WTC11 (cell line): ENCODE results near the gene DHX8. TPM values are rescaled to one million over a fixed set of nuclear protein-coding genes. Genes with fewer than 3 reads are reported as not detected.

ENCODE experiments used
- ATAC-seq: fragments of 200-7000 bp; cut with Tn5 transposase; 2 replicates; pipeline ENCODE4 v1.10.0; 2021; ENCODE audit warnings: mild to moderate bottlenecking, moderate library complexity
- CTCF ChIA-PET: fragments of 300-600 bp; sonication (Branson Sonifier 250); formaldehyde crosslinking; loops from one replicate; lab custom pipeline; 2021; ENCODE audit warnings: antibody characterized with exemption; lab: Charles Lee
- POLR2A ChIA-PET: fragments of 350-600 bp; sonication (Branson Sonifier 250); formaldehyde crosslinking; loops from one replicate; lab custom pipeline; 2021; ENCODE audit warnings: antibody characterized with exemption; lab: Charles Lee
- DNase-seq: peaks from one replicate; pipeline ENCODE4 v3.0.0; 2021; ENCODE audit warnings: low spot score
- H3K27ac Mint-ChIP-seq: 2 replicates; pipeline ENCODE4 v1.8.0; 2021; ENCODE audit warnings: mixed read lengths
- H3K27me3 Mint-ChIP-seq: 2 replicates; pipeline ENCODE4 v1.8.0; 2021; ENCODE audit warnings: low read depth, mild to moderate bottlenecking, moderate library complexity, mixed read lengths
- H3K36me3 Mint-ChIP-seq: 2 replicates; pipeline ENCODE4 v1.8.0; 2021; ENCODE audit warnings: mixed read lengths
- H3K4me1 Mint-ChIP-seq: 2 replicates; pipeline ENCODE4 v1.8.0; 2022; ENCODE audit warnings: mixed read lengths
- H3K4me3 Mint-ChIP-seq: 2 replicates; pipeline ENCODE4 v1.8.0; 2021; ENCODE audit warnings: mild to moderate bottlenecking, moderate library complexity, mixed read lengths
- H3K9me3 Mint-ChIP-seq: 2 replicates; pipeline ENCODE4 v1.8.0; 2021; ENCODE audit warnings: mixed read lengths
- ESRRA ChIP-seq: sonication (generic); formaldehyde crosslinking; IDR thresholded peaks from 2 replicates; pipeline ENCODE4 v1.8.1; 2022; ENCODE audit warnings: mild to moderate bottlenecking, missing genetic modification reagents, borderline replicate concordance
- GTF2I ChIP-seq: fragments of 250-450 bp; sonication (Bioruptor Pico); conservative IDR thresholded peaks from 2 replicates; pipeline ENCODE4 v1.4.0; 2021; ENCODE audit warnings: mild to moderate bottlenecking
- JAZF1 ChIP-seq: fragments of 250-450 bp; sonication (Bioruptor Pico); IDR thresholded peaks from 2 replicates; pipeline ENCODE4 v1.9.0; 2021; ENCODE audit warnings: moderate library complexity, mild to moderate bottlenecking, inconsistent platforms
- total RNA-seq: library from RNA; stranded (reverse); gene quantifications from 3 replicates; pipeline ENCODE4 v1.2.3, GENCODE V29; 2021
- TF ChIP-seq, protein P1 (sequence below): sonication (generic); formaldehyde crosslinking; IDR thresholded peaks from 2 replicates; pipeline ENCODE4 v1.8.0; 2022; ENCODE audit warnings: missing genetic modification reagents
- TF ChIP-seq, protein P2 (sequence below): sonication (generic); formaldehyde crosslinking; conservative IDR thresholded peaks from 2 replicates; pipeline ENCODE4 v1.8.1; 2023; ENCODE audit warnings: mild to moderate bottlenecking, low read depth, missing genetic modification reagents, moderate library complexity
- TF ChIP-seq, protein P3 (sequence below): sonication (generic); formaldehyde crosslinking; IDR thresholded peaks from 2 replicates; pipeline ENCODE4 v1.8.1; 2023; ENCODE audit warnings: mild to moderate bottlenecking, missing genetic modification reagents
- TF ChIP-seq, protein P4 (sequence below): fragments of 250-450 bp; sonication (Bioruptor Pico); IDR thresholded peaks from 2 replicates; pipeline ENCODE4 v1.9.0; 2021; ENCODE audit warnings: mild to moderate bottlenecking
- TF ChIP-seq, protein P5 (sequence below): fragments of 250-450 bp; sonication (Bioruptor Pico); IDR thresholded peaks from 2 replicates; pipeline ENCODE4 v1.8.0; 2021; ENCODE audit warnings: mild to moderate bottlenecking
- TF ChIP-seq, protein P6 (sequence below): sonication (generic); formaldehyde crosslinking; IDR thresholded peaks from 2 replicates; pipeline ENCODE4 v1.8.1; 2022; ENCODE audit warnings: missing genetic modification reagents, borderline replicate concordance
- TF ChIP-seq, protein P7 (sequence below): sonication (generic); formaldehyde crosslinking; IDR thresholded peaks from 2 replicates; pipeline ENCODE4 v1.8.1; 2022; ENCODE audit warnings: mild to moderate bottlenecking, missing genetic modification reagents, moderate library complexity, borderline replicate concordance
- TF ChIP-seq, protein P8 (sequence below): sonication (generic); formaldehyde crosslinking; IDR thresholded peaks from 2 replicates; pipeline ENCODE4 v1.8.1; 2023; ENCODE audit warnings: mild to moderate bottlenecking, moderate library complexity, missing genetic modification reagents
- TF ChIP-seq, protein P9 (sequence below): sonication (generic); formaldehyde crosslinking; IDR thresholded peaks from 2 replicates; pipeline ENCODE4 v1.8.0; 2023; ENCODE audit warnings: missing genetic modification reagents, mild to moderate bottlenecking, borderline replicate concordance

The DHX8 gene
- total RNA-seq, 1 experiment from 2014 or later = 58.5 TPM

DNA sequence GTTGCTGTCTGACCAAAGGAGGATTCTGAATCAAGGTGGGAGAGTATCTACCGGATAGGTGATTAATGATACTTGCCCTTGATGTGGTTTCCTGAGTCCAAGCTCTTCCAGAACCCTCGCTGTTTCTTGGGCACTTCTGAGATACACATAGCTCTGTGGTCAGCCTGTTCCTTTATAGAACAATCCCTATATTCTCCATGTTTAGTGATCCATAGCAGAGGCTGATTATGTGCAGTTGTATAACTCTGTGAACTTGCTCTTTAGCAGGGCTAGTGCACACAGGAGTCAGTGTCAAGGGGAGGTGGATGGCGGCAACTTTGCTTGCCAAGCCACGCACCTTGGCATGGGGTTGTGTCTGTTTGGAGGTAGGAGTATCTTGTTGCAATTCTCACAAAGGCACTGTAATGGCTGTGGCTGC, 48.9 kb upstream of the DHX8 start (continued):
- TF ChIP-seq, protein P1, sequence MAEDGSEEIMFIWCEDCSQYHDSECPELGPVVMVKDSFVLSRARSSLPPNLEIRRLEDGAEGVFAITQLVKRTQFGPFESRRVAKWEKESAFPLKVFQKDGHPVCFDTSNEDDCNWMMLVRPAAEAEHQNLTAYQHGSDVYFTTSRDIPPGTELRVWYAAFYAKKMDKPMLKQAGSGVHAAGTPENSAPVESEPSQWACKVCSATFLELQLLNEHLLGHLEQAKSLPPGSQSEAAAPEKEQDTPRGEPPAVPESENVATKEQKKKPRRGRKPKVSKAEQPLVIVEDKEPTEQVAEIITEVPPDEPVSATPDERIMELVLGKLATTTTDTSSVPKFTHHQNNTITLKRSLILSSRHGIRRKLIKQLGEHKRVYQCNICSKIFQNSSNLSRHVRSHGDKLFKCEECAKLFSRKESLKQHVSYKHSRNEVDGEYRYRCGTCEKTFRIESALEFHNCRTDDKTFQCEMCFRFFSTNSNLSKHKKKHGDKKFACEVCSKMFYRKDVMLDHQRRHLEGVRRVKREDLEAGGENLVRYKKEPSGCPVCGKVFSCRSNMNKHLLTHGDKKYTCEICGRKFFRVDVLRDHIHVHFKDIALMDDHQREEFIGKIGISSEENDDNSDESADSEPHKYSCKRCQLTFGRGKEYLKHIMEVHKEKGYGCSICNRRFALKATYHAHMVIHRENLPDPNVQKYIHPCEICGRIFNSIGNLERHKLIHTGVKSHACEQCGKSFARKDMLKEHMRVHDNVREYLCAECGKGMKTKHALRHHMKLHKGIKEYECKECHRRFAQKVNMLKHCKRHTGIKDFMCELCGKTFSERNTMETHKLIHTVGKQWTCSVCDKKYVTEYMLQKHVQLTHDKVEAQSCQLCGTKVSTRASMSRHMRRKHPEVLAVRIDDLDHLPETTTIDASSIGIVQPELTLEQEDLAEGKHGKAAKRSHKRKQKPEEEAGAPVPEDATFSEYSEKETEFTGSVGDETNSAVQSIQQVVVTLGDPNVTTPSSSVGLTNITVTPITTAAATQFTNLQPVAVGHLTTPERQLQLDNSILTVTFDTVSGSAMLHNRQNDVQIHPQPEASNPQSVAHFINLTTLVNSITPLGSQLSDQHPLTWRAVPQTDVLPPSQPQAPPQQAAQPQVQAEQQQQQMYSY (CRISPR knock-in tag) = no peak
- TF ChIP-seq ESRRA (CRISPR knock-in tag) (no peak), JAZF1 (CRISPR knock-in tag) (no peak)
- TF ChIP-seq, protein P2, sequence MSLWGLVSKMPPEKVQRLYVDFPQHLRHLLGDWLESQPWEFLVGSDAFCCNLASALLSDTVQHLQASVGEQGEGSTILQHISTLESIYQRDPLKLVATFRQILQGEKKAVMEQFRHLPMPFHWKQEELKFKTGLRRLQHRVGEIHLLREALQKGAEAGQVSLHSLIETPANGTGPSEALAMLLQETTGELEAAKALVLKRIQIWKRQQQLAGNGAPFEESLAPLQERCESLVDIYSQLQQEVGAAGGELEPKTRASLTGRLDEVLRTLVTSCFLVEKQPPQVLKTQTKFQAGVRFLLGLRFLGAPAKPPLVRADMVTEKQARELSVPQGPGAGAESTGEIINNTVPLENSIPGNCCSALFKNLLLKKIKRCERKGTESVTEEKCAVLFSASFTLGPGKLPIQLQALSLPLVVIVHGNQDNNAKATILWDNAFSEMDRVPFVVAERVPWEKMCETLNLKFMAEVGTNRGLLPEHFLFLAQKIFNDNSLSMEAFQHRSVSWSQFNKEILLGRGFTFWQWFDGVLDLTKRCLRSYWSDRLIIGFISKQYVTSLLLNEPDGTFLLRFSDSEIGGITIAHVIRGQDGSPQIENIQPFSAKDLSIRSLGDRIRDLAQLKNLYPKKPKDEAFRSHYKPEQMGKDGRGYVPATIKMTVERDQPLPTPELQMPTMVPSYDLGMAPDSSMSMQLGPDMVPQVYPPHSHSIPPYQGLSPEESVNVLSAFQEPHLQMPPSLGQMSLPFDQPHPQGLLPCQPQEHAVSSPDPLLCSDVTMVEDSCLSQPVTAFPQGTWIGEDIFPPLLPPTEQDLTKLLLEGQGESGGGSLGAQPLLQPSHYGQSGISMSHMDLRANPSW (CRISPR knock-in tag) = no peak
- TF ChIP-seq, protein P3, sequence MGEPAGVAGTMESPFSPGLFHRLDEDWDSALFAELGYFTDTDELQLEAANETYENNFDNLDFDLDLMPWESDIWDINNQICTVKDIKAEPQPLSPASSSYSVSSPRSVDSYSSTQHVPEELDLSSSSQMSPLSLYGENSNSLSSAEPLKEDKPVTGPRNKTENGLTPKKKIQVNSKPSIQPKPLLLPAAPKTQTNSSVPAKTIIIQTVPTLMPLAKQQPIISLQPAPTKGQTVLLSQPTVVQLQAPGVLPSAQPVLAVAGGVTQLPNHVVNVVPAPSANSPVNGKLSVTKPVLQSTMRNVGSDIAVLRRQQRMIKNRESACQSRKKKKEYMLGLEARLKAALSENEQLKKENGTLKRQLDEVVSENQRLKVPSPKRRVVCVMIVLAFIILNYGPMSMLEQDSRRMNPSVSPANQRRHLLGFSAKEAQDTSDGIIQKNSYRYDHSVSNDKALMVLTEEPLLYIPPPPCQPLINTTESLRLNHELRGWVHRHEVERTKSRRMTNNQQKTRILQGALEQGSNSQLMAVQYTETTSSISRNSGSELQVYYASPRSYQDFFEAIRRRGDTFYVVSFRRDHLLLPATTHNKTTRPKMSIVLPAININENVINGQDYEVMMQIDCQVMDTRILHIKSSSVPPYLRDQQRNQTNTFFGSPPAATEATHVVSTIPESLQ = no peak
- TF ChIP-seq, protein P4, sequence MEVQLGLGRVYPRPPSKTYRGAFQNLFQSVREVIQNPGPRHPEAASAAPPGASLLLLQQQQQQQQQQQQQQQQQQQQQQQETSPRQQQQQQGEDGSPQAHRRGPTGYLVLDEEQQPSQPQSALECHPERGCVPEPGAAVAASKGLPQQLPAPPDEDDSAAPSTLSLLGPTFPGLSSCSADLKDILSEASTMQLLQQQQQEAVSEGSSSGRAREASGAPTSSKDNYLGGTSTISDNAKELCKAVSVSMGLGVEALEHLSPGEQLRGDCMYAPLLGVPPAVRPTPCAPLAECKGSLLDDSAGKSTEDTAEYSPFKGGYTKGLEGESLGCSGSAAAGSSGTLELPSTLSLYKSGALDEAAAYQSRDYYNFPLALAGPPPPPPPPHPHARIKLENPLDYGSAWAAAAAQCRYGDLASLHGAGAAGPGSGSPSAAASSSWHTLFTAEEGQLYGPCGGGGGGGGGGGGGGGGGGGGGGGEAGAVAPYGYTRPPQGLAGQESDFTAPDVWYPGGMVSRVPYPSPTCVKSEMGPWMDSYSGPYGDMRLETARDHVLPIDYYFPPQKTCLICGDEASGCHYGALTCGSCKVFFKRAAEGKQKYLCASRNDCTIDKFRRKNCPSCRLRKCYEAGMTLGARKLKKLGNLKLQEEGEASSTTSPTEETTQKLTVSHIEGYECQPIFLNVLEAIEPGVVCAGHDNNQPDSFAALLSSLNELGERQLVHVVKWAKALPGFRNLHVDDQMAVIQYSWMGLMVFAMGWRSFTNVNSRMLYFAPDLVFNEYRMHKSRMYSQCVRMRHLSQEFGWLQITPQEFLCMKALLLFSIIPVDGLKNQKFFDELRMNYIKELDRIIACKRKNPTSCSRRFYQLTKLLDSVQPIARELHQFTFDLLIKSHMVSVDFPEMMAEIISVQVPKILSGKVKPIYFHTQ (CRISPR knock-in tag) = no peak
- TF ChIP-seq, protein P5, sequence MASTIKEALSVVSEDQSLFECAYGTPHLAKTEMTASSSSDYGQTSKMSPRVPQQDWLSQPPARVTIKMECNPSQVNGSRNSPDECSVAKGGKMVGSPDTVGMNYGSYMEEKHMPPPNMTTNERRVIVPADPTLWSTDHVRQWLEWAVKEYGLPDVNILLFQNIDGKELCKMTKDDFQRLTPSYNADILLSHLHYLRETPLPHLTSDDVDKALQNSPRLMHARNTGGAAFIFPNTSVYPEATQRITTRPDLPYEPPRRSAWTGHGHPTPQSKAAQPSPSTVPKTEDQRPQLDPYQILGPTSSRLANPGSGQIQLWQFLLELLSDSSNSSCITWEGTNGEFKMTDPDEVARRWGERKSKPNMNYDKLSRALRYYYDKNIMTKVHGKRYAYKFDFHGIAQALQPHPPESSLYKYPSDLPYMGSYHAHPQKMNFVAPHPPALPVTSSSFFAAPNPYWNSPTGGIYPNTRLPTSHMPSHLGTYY (CRISPR knock-in tag) = no peak
- TF ChIP-seq, all 79 proteins: peak for 0

DNA sequence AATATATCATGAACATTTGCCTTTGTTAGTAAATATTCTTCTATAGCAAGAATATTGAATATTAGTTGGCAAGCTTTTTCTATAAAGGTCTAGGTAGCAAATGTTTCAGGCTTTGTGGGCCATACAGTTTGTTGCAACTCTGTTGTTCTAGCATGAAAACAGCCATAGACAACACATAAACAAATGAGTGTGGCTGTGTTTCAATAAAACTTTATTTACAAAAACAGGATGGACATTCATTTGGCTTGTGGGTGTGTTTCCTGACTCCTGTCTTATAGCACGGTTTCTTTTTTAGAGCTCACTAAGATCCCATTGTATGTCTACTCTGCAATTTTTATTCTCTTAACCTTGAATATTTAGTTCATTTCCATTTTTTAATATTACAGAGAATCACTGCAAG, 46.0 kb upstream of the DHX8 start:
- peaks cover 8% of the 10 kb centered on the region for H3K4me1 Mint-ChIP-seq
- H3K27ac Mint-ChIP-seq = no peak overlapping the region
- no peaks in the 10 kb centered on the region; the same call in 1 of the 2 replicates for H3K27me3 Mint-ChIP-seq
- DNase-seq = no peak
- no peak for ATAC-seq
- POLR2A ChIA-PET = no interaction called here
- no peak overlapping the region for H3K4me3 Mint-ChIP-seq
- CTCF ChIA-PET = no interaction called here
- H3K9me3 Mint-ChIP-seq = no peaks in the 10 kb centered on the region
- no peaks in the 10 kb centered on the region for H3K36me3 Mint-ChIP-seq
- TF ChIP-seq, protein P6, sequence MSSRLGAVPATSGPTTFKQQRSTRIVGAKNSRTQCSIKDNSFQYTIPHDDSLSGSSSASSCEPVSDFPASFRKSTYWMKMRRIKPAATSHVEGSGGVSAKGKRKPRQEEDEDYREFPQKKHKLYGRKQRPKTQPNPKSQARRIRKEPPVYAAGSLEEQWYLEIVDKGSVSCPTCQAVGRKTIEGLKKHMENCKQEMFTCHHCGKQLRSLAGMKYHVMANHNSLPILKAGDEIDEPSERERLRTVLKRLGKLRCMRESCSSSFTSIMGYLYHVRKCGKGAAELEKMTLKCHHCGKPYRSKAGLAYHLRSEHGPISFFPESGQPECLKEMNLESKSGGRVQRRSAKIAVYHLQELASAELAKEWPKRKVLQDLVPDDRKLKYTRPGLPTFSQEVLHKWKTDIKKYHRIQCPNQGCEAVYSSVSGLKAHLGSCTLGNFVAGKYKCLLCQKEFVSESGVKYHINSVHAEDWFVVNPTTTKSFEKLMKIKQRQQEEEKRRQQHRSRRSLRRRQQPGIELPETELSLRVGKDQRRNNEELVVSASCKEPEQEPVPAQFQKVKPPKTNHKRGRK (CRISPR knock-in tag) = no peak
- TF ChIP-seq, protein P7, sequence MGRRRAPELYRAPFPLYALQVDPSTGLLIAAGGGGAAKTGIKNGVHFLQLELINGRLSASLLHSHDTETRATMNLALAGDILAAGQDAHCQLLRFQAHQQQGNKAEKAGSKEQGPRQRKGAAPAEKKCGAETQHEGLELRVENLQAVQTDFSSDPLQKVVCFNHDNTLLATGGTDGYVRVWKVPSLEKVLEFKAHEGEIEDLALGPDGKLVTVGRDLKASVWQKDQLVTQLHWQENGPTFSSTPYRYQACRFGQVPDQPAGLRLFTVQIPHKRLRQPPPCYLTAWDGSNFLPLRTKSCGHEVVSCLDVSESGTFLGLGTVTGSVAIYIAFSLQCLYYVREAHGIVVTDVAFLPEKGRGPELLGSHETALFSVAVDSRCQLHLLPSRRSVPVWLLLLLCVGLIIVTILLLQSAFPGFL (CRISPR knock-in tag) = no peak
- TF ChIP-seq, protein P8, sequence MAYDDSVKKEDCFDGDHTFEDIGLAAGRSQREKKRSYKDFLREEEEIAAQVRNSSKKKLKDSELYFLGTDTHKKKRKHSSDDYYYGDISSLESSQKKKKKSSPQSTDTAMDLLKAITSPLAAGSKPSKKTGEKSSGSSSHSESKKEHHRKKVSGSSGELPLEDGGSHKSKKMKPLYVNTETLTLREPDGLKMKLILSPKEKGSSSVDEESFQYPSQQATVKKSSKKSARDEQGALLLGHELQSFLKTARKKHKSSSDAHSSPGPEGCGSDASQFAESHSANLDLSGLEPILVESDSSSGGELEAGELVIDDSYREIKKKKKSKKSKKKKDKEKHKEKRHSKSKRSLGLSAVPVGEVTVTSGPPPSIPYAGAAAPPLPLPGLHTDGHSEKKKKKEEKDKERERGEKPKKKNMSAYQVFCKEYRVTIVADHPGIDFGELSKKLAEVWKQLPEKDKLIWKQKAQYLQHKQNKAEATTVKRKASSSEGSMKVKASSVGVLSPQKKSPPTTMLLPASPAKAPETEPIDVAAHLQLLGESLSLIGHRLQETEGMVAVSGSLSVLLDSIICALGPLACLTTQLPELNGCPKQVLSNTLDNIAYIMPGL (CRISPR knock-in tag) = no peak
- TF ChIP-seq, protein P9, sequence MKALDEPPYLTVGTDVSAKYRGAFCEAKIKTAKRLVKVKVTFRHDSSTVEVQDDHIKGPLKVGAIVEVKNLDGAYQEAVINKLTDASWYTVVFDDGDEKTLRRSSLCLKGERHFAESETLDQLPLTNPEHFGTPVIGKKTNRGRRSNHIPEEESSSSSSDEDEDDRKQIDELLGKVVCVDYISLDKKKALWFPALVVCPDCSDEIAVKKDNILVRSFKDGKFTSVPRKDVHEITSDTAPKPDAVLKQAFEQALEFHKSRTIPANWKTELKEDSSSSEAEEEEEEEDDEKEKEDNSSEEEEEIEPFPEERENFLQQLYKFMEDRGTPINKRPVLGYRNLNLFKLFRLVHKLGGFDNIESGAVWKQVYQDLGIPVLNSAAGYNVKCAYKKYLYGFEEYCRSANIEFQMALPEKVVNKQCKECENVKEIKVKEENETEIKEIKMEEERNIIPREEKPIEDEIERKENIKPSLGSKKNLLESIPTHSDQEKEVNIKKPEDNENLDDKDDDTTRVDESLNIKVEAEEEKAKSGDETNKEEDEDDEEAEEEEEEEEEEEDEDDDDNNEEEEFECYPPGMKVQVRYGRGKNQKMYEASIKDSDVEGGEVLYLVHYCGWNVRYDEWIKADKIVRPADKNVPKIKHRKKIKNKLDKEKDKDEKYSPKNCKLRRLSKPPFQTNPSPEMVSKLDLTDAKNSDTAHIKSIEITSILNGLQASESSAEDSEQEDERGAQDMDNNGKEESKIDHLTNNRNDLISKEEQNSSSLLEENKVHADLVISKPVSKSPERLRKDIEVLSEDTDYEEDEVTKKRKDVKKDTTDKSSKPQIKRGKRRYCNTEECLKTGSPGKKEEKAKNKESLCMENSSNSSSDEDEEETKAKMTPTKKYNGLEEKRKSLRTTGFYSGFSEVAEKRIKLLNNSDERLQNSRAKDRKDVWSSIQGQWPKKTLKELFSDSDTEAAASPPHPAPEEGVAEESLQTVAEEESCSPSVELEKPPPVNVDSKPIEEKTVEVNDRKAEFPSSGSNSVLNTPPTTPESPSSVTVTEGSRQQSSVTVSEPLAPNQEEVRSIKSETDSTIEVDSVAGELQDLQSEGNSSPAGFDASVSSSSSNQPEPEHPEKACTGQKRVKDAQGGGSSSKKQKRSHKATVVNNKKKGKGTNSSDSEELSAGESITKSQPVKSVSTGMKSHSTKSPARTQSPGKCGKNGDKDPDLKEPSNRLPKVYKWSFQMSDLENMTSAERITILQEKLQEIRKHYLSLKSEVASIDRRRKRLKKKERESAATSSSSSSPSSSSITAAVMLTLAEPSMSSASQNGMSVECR = no peak
- no peak for TF ChIP-seq GTF2I (CRISPR knock-in tag)
